RWPE2 (cell line): Measurements from ENCODE around the gene DPY19L3.

Experiments used
- ATAC-seq: fragments of 200-7000 bp; cut with Tn5 transposase; 3 replicates; pipeline ENCODE4 v1.9.1; 2021; ENCODE audit warnings: low read depth
- DNase-seq: peaks from one replicate; pipeline ENCODE4 v3.0.0-alpha.2; 2020; ENCODE audit warnings: low spot score
- H3K27ac ChIP-seq: fragments of 450-650 bp; 2 replicates; pipeline ENCODE4 v1.5.1; 2017; ENCODE audit warnings: mild to moderate bottlenecking; ENCODE audit not compliant: poor library complexity, severe bottlenecking
- H3K27me3 ChIP-seq: fragments of 250-450 bp; sonication (Bioruptor Pico); 2 replicates; pipeline ENCODE4 v1.5.1; 2021; ENCODE audit warnings: mild to moderate bottlenecking, moderate library complexity; ENCODE audit not compliant: insufficient read depth, poor library complexity, severe bottlenecking
- H3K36me3 ChIP-seq: fragments of 250-450 bp; sonication (Bioruptor Pico); 2 replicates; pipeline ENCODE4 v1.5.1; 2020; ENCODE audit warnings: low read depth, mild to moderate bottlenecking, moderate library complexity
- H3K4me1 ChIP-seq: fragments of 250-450 bp; sonication (Bioruptor Pico); 2 replicates; pipeline ENCODE4 v1.5.1; 2021; ENCODE audit warnings: mild to moderate bottlenecking, moderate library complexity; ENCODE audit not compliant: insufficient read depth, poor library complexity, severe bottlenecking
- H3K4me3 ChIP-seq: fragments of 250-450 bp; sonication (Bioruptor Pico); 2 replicates; pipeline ENCODE4 v1.5.1; 2021; ENCODE audit warnings: mild to moderate bottlenecking, moderate library complexity; ENCODE audit not compliant: severe bottlenecking
- H3K9me3 ChIP-seq: fragments of 250-450 bp; sonication (Bioruptor Pico); 2 replicates; pipeline ENCODE4 v1.5.1; 2021; ENCODE audit warnings: mild to moderate bottlenecking, moderate library complexity; ENCODE audit not compliant: severe bottlenecking
- CTCF ChIP-seq: fragments of 450-650 bp; IDR thresholded peaks from one replicate; pipeline ENCODE4 v1.5.1; 2017; ENCODE audit warnings: mild to moderate bottlenecking, moderate library complexity; ENCODE audit not compliant: poor library complexity, severe bottlenecking

DPY19L3 gene

GRCh38 chr19:32530773-32531172 lies 125.2 kb downstream of the DPY19L3 start:
- H3K9me3 ChIP-seq, result no peaks in the 10 kb centered on the region

DNA sequence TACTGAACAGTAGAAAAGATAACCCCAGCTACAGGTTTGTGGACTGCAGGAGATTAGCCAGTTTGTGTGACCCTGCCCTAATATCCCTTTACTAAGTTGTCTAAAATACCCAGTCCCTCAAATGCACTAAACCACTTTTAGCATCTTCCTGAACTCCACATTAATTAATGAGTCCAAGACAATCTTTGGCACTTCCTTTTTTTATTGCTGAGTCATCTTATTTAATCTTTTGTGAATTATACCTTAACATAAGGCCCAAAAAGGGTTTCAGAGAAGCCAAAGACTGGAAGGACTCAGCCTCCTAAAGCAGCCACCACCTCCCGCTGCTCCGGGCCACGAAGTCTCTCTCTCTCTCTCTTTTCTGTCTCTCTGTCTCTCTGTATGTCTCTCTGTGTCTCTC lies 126.7 kb downstream of the DPY19L3 start:
- no peak for TF ChIP-seq CTCF

More at GRCh38 chr19:32530773-32531172, 125.2 kb downstream of the DPY19L3 start:
- H3K27ac ChIP-seq, result no peak overlapping the region
- H3K27me3 ChIP-seq, result no peaks in the 10 kb centered on the region
- H3K4me3 ChIP-seq, result no peak overlapping the region
- TF ChIP-seq CTCF, result no peak
- H3K4me1 ChIP-seq, result no peaks in the 10 kb centered on the region
- H3K36me3 ChIP-seq, result no peaks in the 10 kb centered on the region
- DNase-seq, result no peak
- no peak for ATAC-seq

More for the DNA sequence above, 126.7 kb downstream of the DPY19L3 start:
- H3K9me3 ChIP-seq, result no peaks in the 10 kb centered on the region
- ATAC-seq, result no peak
- H3K4me3 ChIP-seq, result no peak overlapping the region
- H3K27ac ChIP-seq, result no peak overlapping the region
- no peaks in the 10 kb centered on the region for H3K4me1 ChIP-seq
- no peak for DNase-seq
- no peaks in the 10 kb centered on the region for H3K36me3 ChIP-seq
- no peaks in the 10 kb centered on the region for H3K27me3 ChIP-seq
